Spleen (tissue), 11 donors: ENCODE results near the gene SORL1. TPM values are rescaled to one million over a fixed set of nuclear protein-coding genes. Genes with fewer than 3 reads are reported as not detected.

ENCODE experiments used
- DNase-seq: peaks from one replicate; pipeline ENCODE4 v3.0.0-alpha.2; 2020
- H3K27ac ChIP-seq, 8 donors: fragments of 200-600 bp; sonication (generic) in 7 of 8; 1 replicate in 4 of 8; 2 replicates in 4 of 8; pipeline versions ENCODE4 v1.5.0 to v1.8.0; 2016 to 2021; ENCODE audit warnings: inconsistent platforms in 4 of 8, mild to moderate bottlenecking in 4 of 8, moderate library complexity in 1 of 8
- H3K27me3 ChIP-seq, 7 donors: fragments of 200-600 bp; sonication (generic) in 6 of 7; replicated peaks in 1 of 7; 1 replicate in 4 of 7; 2 replicates in 3 of 7; pipeline versions ENCODE4 v1.5.0 to v1.8.0; 2016 to 2021; ENCODE audit warnings: inconsistent platforms in 3 of 7, mild to moderate bottlenecking in 1 of 7
- H3K36me3 ChIP-seq, 6 donors: fragments of 200-600 bp; sonication (generic) in 5 of 6; 1 replicate in 4 of 6; 2 replicates in 2 of 6; pipeline versions ENCODE4 v1.5.0 to v1.8.0; 2016 to 2021; ENCODE audit warnings: inconsistent platforms in 2 of 6
- H3K4me1 ChIP-seq, 6 donors: fragments of 200-600 bp; sonication (generic) in 5 of 6; 1 replicate in 3 of 6; 2 replicates in 3 of 6; pipeline versions ENCODE4 v1.5.0 to v1.8.0; 2016 to 2021; ENCODE audit warnings: inconsistent platforms in 3 of 6
- H3K4me3 ChIP-seq, 8 donors: fragments of 200-600 bp; sonication (generic) in 7 of 8; 1 replicate in 4 of 8; 2 replicates in 4 of 8; pipeline versions ENCODE4 v1.5.0 to v1.8.0; 2016 to 2021; ENCODE audit warnings: inconsistent platforms in 4 of 8, mild to moderate bottlenecking in 4 of 8, moderate library complexity in 2 of 8
- H3K9me3 ChIP-seq, 8 donors: fragments of 200-600 bp; sonication (generic) in 7 of 8; 1 replicate in 4 of 8; 2 replicates in 4 of 8; pipeline versions ENCODE4 v1.5.0 to v1.8.0; 2016 to 2021; ENCODE audit warnings: inconsistent platforms in 4 of 8
- CTCF ChIP-seq, 11 experiments: fragments of 200-600 bp in 7 of 11; fragments of 450-650 bp in 4 of 11; sonication (generic) in 4 of 11; IDR thresholded peaks in 8 of 11; conservative IDR thresholded peaks in 3 of 11; 1 replicate in 7 of 11; 2 replicates in 4 of 11; pipeline versions ENCODE4 v1.4.0 to v1.8.0; 2016 to 2021; ENCODE audit warnings: antibody characterized with exemption in 11 of 11, inconsistent platforms in 4 of 11, mild to moderate bottlenecking in 1 of 11
- POLR2A ChIP-seq, 3 donors: fragments of 450-650 bp; IDR thresholded peaks; one replicate each; pipeline ENCODE4 v1.5.1; 2017; ENCODE audit warnings: antibody characterized with exemption in 3 of 3, mild to moderate bottlenecking in 1 of 3
- POLR2AphosphoS5 ChIP-seq, 3 donors: sonication (generic); formaldehyde crosslinking; IDR thresholded peaks; one replicate each; pipeline ENCODE4 v1.5.1; 2017; ENCODE audit warnings: antibody characterized with exemption in 3 of 3
- WGBS, 5 donors: extraction: QIAGEN DNeasy Blood & Tissue Kit in 3 of 5; methylation state at CpG; one replicate each; pipeline versions ENCODE4 v1.1.5 to v1.1.7; 2013 to 2018; 5-methylcytosine and 5-hydroxymethylcytosine counted together
- intact Hi-C: fragments of 100-400 bp; cut with DNase I; formaldehyde crosslinking; loops from one replicate; pipeline ENCODE4 v1.15.0; 2023; ENCODE audit warnings: low total_unique reads
- polyA plus RNA-seq, 3 donors: library from polyadenylated mRNA; stranded (reverse); fragments of 200-250 nt; gene quantifications; one replicate each; pipeline ENCODE4 v1.2.1, GENCODE V29; 2013
- total RNA-seq, 7 donors: library from RNA; depleted of rRNA in 3 of 7; stranded (reverse); fragments of >200 nt in 3 of 7; fragmentation: NEBNext Ultra II Directional in 4 of 7; extraction: Animal tissue kit (Norgen Biotek cat#: 25700) in 4 of 7; gene quantifications; one replicate each; pipeline versions ENCODE4 v1.1.0 to v1.2.1, GENCODE V29; 2016 to 2021
- donor health status: healthy with polysubstance abuse.
- donor health status: DM: no; HTN: no; CAD: no; lungs with moderate emphysema.
- donor health status: DM: no; HTN: no; CAD: no.
- donor health status: Bipolar disorder and iron deficiency.
- donor health status: healthy.
- donor health status: DM: no; HTN: no; CAD: no.
- donor health status: DM: yes; HTN: yes; CAD: no.

The SORL1 gene
- total and polyA plus RNA-seq, 10 donors, result 3.8 to 328 (median 148) TPM

GRCh38 chr11:121535129-121535796 is 83.1 kb downstream of the SORL1 start:
- peaks cover 0 to 24% (median 3%) of the 10 kb centered on the region in 6 donors for H3K4me1 ChIP-seq
- no peak for DNase-seq
- no peak overlapping the region for H3K4me3 ChIP-seq
- intact Hi-C loops, result no loop called here
- 73 to 78% (median 74%) methylated on average over 6 of the region's 6 CpGs for WGBS, 5 donors
- H3K36me3 ChIP-seq, result peaks cover 0 to 87% (median 18%) of the 10 kb centered on the region in 6 donors
- no peaks in the 10 kb centered on the region for H3K27me3 ChIP-seq
- peaks cover 0 to 12% (median 10%) of the 10 kb centered on the region in 8 donors for H3K9me3 ChIP-seq
- H3K27ac ChIP-seq, result no peak overlapping the region
- TF ChIP-seq CTCF (IDR thresholded peaks at IDR 0.05 in 8 of 11, conservative IDR thresholded peaks at IDR 0.05 in 3 of 11), result no peak
- no peak for TF ChIP-seq POLR2AphosphoS5 (IDR thresholded peaks at IDR 0.05)
- no peak for TF ChIP-seq POLR2A (IDR thresholded peaks at IDR 0.05)

- no peaks in the 10 kb centered on the region for H3K27me3 ChIP-seq
- H3K27ac ChIP-seq, result no peak overlapping the region
- 86 to 95% (median 88%) methylated on average over 6 of the region's 6 CpGs for WGBS, 5 donors
- H3K4me1 ChIP-seq, result peaks cover 0 to 24% (median 3%) of the 10 kb centered on the region in 6 donors
- no peak overlapping the region for H3K4me3 ChIP-seq
- intact Hi-C loops, result no loop called here
- no peak for DNase-seq
- no peak for TF ChIP-seq POLR2A (IDR thresholded peaks at IDR 0.05)
- TF ChIP-seq POLR2AphosphoS5 (IDR thresholded peaks at IDR 0.05), result no peak
- no peak for TF ChIP-seq CTCF (IDR thresholded peaks at IDR 0.05 in 8 of 11, conservative IDR thresholded peaks at IDR 0.05 in 3 of 11)
- peaks cover 0 to 88% (median 18%) of the 10 kb centered on the region in 6 donors for H3K36me3 ChIP-seq
- peaks cover 0 to 3% (median 2%) of the 10 kb centered on the region in 8 donors for H3K9me3 ChIP-seq
Measured at GRCh38 chr11:121536126-121536525, 84.0 kb downstream of the SORL1 start.

DNA sequence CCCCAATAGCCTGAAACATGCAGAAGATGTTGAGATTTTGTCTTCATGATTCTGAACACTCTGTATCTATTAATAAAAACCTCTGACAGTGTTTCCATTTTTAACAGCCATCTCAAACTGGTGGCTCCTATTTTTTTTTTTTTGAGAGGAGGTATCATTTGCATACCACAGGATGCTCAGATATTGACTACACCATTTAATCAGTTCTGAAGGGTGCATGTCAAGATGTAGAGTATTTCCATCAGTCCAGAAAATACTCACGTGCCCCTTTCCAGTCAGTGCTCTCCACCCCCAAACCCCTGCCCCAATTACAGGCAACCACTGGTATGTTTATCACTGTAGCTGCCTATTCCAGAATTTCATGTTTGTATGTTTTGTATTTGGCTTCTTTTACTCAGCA is 85.9 kb downstream of the SORL1 start:
- Histone ChIP-seq H3K27ac (no peak overlapping the region), H3K9me3 (no peaks in the 10 kb centered on the region), H3K27me3 (no peaks in the 10 kb centered on the region), H3K4me1 (peaks cover 0 to 24% (median 3%) of the 10 kb centered on the region in 6 donors), H3K4me3 (no peak overlapping the region), H3K36me3 (peaks cover 0 to 88% (median 10%) of the 10 kb centered on the region in 6 donors)
- DNase-seq, result no peak
- 37 to 54% (median 52%) methylated on average over 1 of the region's 1 CpG for WGBS, 5 donors
- TF ChIP-seq CTCF (IDR thresholded peaks at IDR 0.05 in 8 of 11, conservative IDR thresholded peaks at IDR 0.05 in 3 of 11), result no peak
- no peak for TF ChIP-seq POLR2AphosphoS5 (IDR thresholded peaks at IDR 0.05)
- TF ChIP-seq POLR2A (IDR thresholded peaks at IDR 0.05), result no peak
- intact Hi-C loops, result no loop called here

- no peak overlapping the region for H3K4me3 ChIP-seq
- no peak for DNase-seq
- peaks cover 0 to 30% (median 4%) of the 10 kb centered on the region in 6 donors for H3K4me1 ChIP-seq
- no peaks in the 10 kb centered on the region for H3K27me3 ChIP-seq
- H3K27ac ChIP-seq, result no peak overlapping the region
- peaks cover 0 to 88% (median 8%) of the 10 kb centered on the region in 6 donors for H3K36me3 ChIP-seq
- TF ChIP-seq POLR2A (IDR thresholded peaks at IDR 0.05) (no peak), POLR2AphosphoS5 (IDR thresholded peaks at IDR 0.05) (no peak), CTCF (IDR thresholded peaks at IDR 0.05 in 8 of 11, conservative IDR thresholded peaks at IDR 0.05 in 3 of 11) (no peak)
- intact Hi-C loops, result no loop called here
- 56 to 66% (median 60%) methylated on average over 5 of the region's 5 CpGs for WGBS, 5 donors
- no peaks in the 10 kb centered on the region for H3K9me3 ChIP-seq
Measured at GRCh38 chr11:121539000-121539399, 86.9 kb downstream of the SORL1 start.
